HG02943 (cell line): ENCODE measurements around the gene PDZRN4.
"Not testable (repeated sequence)": the region's sequence is repeated elsewhere in the genome, so short reads cannot be mapped to it uniquely, and the experiment has no call there.

Source experiments
- ATAC-seq: cut with Tn5 transposase; IDR thresholded peaks from one replicate; pipeline ENCODE4 v1.9.1; 2021; ENCODE audit warnings: mild to moderate bottlenecking, low read depth, moderate library complexity; ENCODE audit not compliant: unreplicated experiment

Gene PDZRN4

DNA sequence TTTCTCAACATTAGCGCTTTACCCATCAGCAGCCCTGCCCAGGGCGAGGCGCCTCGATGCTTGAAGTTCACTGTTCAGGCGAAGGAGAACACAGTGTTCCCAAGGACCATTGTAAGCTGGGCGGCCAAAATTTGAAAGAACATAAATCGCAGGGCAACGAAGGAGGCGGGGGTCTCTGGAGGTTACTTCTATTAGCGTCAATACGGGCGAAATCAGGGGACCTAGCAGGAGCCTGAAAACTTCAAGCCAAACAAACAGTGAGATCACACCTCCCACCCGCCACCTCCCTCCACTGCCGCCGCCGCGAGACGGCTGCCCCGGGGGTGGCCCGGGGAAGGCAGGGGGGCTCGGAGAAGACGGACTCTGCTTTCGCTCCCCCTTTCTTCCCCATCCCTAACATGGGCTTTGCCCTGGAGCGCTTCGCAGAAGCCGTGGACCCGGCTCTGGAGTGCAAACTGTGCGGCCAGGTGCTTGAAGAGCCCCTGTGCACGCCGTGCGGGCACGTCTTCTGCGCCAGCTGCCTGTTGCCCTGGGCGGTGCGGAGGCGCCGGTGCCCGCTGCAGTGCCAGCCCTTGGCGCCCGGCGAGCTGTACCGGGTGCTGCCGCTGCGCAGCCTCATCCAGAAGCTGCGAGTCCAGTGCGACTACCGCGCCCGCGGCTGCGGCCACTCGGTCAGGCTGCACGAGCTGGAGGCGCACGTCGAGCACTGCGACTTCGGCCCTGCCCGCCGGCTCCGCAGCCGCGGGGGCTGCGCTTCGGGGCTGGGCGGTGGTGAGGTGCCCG is at the start of gene PDZRN4:
PDZRN4 (plus strand) TSS at position 263 of the 783 bp plus-strand sequence.
- ATAC-seq, result no peak

DNA sequence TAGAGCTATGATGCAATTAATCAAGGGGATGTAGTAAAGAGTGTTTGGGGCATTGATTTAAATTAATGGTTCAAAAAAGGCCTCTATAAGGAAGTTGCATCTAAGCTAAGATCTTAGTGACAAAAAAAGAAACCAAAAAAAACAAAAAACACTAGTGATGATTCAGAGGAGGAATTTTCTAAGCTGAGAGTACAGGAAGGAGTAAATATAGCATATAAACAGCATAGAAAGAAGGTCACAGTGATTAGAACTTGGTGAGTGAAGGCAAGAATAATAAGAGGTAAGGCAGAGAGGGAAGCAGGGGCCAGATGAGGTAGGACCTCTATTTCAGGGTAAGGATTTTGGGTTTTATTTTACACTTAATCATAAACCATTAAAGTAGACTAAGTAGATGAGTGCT is 48.0 kb upstream of the PDZRN4 start:
- ATAC-seq, result no peak

DNA sequence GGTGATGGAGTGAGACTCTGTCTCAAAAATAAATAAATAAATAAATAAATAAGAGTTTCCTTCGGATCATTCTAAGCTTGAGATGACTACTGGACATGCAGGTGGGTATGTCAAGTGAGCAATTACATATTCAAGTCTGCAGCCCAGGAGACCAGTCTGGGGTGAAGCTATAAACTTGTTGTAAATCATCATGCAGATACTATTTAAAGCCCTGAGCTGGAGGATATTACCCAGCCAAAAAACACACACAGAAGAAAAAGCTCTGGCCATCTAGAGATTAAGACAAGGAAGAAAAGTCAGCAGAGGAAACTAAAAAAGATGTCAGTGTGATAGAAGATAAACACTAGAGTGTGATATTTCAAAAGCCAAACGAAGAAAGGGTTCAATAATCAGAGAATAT is 47.0 kb upstream of the PDZRN4 start:
- ATAC-seq, result no peak

DNA sequence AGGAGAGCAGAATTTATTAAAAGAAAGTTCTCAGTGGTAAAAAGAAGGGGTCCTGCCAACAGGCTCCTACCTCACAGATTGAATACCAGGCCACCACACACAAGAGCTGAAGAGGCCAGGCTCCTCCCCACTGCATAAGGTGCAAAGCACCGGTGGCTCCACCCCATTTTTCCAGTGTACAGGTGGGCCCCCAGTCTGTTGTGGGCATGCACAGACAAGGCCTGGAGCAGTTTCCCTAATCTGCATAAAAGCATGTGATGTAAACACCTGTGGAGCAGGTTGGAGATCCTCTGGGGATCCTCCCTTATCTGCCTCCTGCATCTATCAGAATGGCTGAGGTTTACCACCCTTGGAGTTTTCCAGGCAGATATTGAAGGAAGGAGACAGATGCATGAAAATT is 45.7 kb upstream of the PDZRN4 start:
- no peak for ATAC-seq

DNA sequence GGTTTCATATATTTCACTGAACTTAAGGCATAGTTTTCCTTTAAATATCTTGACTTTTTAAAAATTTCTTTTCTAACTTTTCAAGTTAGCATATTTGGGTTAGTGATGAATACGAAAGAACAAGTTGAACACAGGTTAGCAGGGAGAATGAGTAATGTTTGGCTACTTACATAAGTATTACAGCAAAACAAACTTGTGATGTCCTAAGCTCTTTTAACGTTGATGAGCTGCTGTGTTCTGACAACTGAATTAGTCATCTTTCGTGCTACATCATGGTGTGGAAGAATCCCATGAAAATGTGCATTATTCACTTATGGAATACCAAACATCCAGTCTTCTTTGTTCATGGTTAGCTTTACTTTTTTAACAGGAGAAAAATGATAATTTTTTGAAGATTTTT is 36.3 kb upstream of the PDZRN4 start:
- ATAC-seq, result no peak

DNA sequence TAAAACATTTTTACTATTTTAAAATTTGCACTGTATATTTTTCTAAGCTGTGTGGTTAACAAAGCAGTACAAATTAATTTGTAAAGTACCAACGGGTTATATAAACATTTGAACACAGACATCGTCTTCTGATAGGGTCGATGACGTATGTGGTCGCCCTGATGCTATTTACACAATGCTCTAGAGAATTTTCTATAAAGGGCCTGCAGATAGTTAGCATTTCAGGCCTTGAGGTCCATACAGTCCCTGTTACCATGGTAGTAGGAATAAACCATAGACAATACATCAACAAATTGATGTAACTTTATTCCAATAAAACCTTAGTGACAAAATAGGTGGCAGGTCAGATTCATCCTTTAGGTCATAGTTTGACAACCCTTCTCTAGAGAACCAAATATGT is 25.7 kb upstream of the PDZRN4 start:
- no peak for ATAC-seq

DNA sequence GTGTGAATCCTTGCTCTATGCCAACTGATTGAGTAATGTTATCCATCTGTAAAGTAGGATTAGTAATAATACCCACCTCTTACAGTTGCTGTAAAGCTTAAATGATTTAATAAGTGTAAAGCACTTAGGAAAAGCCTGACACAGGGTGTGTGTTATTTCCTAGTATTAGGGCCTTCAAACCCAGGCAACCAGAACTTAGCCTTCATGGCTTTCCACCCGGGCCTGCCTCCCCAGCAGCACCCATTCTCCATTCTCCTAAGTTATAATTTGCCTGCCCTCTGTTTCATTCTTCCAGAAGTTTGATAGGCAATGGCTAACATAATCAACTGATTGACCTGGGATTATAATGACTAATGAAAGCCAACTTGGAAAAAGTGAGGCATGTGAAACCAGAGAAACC is 20.4 kb upstream of the PDZRN4 start:
- ATAC-seq, result no peak

DNA sequence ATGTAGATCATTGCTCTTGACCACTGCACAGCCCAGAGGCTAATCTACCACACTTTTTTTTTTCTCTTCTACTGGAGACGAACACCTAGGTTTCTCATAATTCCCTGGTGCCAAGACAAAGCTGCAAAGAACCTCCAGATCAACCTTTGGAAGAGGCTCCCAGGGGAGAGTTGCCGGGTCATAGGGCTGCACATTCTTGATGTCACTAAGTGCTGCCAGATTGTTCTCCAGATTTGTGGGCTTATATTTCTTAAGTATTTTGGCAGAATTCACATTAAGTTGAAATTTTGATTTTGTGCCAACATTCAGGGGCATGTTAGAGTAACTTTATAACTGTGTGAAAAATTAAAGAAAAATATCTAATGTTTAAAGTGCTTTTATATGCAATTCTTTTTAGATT is 13.5 kb upstream of the PDZRN4 start:
- no peak for ATAC-seq

DNA sequence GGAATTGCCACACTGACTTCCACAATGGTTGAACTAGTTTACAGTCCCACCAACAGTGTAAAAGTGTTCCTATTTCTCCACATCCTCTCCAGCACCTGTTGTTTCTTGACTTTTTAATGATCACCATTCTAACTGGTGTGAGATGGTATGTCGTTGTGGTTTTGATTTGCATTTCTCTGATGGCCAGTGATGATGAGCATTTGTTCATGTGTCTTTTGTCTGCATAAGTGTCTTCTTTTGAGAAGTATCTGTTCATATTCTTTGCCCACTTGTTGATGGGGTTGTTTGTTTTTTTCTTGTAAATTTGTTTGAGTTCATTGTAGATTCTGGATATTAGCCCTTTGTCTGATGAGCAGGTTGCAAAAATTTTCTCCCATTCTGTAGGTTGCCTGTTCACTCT is 8.6 kb upstream of the PDZRN4 start:
- ATAC-seq, result not testable (repeated sequence)

DNA sequence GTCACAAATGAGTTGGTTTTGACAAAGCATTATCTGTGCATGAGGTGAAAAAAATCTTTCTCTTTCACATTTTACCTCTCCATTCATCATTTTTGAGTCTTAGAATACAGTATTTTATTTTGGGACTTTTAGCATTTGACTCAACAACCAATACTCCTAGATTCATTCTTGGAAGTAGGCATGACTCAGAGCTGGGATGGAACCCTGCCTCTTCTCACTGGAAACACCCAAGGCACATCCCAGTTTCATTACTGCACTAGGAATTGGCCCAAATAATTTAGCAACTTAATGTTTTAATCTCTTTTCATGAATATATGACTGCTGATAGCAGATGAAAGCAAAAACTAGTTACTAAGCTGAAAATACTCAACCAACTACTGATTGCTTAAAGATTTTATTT is 3.3 kb upstream of the PDZRN4 start:
- no peak for ATAC-seq

DNA sequence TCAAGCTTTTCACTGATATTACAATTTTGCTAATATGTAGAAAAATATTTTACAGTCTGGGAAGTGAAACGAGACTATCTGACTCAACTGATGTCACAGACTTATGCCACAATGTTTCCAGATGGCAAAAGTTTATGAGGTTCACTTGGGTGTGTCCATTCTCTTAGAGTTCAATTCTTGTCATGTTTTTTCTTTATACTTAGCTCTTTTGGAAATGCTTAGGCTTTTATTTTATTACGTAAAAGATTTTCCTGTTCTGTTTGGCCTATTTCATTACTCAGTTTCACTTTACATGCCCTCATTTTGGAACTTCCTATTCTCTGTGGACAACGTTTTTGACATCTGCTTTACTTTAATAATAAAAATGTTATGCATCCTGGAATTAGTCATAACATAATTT is 2.1 kb upstream of the PDZRN4 start:
- no peak for ATAC-seq

DNA sequence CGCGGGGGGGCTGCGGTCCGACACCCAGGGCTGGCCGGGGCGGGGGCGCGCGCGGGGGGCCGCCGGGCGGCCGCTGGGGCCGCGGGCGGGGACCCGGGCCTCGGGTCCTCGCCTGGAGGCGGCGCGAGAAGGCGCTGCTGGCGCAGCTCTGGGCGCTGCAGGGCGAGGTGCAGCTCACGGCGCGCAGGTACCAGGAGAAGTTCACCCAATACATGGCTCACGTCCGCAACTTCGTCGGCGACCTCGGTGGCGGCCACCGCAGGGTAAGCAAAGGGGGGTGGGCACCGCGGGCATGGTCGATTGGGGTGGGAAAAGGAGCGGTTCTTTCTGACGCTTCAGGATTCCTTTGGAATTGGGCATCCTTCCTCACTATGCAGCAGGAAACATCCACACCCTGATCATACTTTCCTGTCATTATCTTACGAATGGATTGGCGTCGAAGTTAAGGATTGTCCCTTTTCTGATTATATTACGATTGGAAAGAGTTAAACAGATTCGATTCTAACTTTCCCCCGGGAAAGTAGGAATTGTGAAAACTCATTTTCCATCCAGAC is 798 bp downstream of the PDZRN4 start:
- ATAC-seq, result no peak

DNA sequence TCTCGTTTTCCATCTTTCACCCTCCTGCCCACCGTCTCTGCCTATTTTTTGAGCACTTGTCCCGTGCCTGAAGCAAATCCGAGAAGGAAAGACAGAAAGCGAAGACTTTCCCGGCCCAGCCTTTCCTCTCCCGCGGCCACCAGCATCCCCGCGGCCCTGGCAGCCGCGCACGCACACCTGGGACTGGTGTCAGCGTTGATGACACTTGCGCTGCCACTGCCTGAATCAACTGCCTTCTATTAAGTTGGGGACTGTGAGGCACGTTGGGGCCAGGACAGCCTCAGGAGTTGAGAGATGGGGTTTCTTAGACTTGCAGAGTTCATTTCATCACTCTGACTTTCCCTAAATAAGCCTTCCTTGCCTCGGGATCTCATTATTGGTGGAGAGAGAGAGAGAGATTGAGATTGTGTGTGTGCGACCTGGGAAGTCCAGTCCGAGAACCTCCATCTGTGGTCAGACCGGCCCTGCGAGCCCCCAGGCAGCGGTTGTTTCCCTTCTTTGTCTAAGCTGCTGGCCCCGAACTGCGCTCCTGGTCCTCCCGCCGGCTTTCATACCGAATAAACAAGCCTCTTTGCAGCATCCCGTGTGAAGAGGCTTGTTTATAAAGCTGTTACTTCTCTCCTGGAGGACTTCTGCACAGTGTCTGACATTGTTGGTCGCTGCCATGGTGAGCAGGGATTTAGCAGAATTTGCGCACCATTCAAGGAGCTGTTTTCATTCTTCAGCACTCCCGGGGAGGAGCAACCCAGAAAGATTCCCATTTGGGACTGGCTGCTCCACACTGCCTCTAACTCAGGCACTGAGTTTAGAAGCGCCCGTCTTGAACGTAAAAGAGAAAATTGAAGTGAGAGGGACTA is 1.5 kb downstream of the PDZRN4 start:
- ATAC-seq, result no peak

DNA sequence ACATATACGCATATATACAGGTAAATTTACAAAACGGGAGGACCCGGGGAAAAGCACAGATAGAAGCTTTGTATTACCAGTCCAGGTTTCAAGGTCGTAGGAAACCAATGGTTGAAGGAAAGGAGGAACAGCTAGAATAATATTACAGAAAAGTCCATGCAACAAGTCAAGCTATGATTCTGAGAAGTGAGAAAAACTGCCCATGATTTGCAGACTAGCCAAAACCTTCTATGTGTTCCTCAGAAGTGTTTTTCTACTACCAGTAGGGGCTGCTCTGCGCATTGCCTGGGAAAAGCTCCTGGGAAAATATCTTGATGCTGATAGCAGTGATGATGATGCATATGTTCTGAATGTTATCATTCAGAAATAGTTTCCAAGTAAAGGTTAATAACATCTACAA is 2.2 kb downstream of the PDZRN4 start:
- ATAC-seq, result no peak

DNA sequence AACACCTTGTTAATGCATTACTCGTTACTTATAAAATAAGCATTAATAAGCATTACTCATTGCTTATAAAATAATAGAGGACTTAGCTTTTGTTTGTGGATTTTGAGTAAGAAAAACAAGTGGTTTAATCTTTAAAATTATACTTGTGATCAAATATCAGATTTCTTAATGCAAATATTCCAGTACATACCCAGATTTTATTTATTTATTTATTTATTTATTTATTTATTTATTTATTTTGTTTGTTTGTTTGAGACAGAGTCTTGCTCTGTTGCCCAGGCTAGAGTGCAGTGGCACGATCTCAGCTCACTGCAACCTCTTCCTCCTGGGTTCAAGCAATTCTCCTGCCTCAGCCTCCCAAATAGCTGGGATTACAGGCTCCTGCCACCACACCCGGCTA is 3.4 kb downstream of the PDZRN4 start:
- not testable (repeated sequence) for ATAC-seq

DNA sequence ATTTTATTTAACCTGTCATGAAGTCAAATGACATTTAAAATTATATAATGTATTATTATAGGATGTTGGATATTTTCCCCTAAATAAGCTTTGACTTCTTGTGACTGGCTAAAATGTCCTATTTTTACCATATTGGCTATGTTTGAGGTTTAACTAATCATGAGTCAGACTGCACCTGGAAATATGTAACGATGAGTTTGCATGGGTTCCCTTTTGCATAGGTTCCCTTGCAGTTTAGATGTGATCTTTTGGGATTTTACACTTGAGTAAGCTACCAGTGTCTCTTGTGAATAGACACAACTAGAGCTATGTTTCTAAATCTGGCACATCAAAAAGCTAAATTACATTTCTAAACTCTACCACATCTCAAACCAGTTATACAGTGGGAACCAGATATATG is 5.2 kb downstream of the PDZRN4 start:
- no peak for ATAC-seq

DNA sequence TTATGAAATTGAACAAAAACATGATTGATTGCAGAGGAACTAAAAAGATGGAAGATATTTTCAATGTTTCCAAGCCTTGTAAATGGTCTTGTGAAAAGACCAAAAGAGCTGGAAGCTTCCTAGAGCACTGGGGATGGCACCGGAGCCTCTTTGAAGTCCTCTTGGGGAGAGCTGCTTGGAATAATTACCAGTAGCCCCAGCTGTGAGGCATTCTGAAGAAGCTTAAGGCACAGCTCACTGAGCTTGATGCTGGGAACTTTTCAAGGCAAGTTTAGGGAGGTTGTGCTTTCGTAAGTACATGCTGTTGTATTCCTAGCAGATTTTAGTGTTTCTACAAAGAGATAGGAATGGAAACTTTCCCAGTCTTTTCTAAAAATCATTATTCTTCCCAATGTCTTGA is 13.9 kb downstream of the PDZRN4 start:
- no peak for ATAC-seq

DNA sequence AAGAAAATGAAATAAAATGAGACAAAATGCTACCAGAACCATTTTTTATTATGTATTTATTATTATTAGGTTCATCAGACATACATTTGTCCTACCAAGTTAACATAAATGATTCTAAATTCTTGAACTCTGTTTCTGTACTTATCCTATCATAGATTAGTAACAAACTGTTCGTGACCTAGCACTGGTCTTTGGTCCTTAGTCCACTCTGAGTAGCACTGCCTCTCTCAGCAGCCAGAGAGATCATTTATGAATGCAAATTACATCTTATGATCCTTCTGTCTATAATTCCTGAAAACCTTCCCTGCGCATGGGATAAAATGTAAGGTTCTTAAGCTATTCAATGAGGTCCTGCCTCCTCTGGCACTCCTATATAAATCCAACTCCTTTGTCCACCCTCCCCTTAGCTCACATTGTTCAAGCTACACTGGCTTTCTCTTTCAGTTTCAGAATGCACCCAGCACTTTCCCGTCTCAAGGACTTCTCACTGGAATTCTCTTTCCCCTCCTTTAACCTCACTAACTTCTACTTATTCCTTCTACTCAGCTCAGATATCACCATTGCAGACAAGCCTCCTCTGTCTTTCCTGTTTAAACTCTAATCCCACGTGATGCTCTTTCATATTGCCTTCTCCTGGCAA is 17.1 kb downstream of the PDZRN4 start:
- no peak for ATAC-seq

DNA sequence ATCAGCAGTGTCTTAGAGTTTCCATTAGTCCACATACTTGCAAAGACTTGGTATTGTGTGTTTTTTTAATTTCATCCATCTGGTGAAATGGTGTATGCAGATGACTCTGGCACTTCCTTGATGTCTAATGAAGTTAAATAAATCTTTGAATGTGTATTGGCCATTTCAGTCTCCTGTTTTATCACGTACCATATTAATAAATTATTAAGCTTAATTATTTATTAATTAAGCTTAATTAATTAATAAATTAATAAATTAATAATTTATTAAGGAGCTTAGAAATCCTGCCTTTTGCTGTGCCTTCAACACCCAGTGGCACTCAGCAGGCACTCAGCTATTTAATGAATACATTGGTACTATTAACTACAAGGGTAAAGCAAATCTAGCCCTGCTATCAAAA is 18.2 kb downstream of the PDZRN4 start:
- no peak for ATAC-seq

DNA sequence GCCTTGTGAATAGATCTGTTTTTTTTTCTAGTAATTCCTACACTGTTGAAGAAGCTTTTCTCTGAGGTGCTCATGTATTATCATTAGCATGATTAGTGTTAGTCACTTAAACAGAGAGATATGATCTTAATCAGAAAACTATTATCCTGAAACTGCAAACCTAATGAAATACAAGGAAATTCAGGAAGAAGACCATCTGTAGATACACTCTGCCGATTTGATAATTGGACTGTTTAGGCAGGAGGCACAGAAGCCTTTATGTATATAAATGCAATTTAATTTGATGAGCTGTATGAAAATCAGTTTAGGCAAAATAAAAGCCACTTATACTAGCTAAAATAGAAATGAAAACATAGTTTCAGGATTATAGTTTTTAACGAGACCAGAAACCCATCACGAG is 23.3 kb downstream of the PDZRN4 start:
- no peak for ATAC-seq

DNA sequence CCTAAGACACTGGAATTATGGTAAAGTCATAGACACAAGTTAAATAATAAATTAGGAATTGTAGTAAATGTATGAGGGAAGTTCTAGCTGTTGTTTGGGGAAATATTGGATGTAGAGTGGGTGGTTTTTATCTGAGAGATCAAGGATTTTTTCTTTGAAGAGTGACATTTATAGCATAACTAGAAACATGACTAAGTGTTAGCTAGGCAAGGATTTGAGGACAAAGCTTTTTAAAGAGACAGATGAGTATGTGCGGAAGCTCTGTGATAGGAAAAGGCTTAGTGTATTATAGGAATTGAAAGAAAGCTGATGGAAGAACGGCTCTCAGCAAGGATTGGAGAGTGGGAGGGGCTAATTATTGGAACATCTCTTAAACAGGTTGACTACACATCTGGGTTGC is 24.5 kb downstream of the PDZRN4 start:
- ATAC-seq, result no peak
